ENCODE results near the gene LAMA3. TPM values are rescaled to one million over a fixed set of nuclear protein-coding genes. Genes with fewer than 3 reads are reported as not detected.
A peak's percentile ranks its signal among the peaks of the same experiment; 100 is the strongest.

Gene LAMA3
- total and polyA plus RNA-seq, 12 donors = 0.89 to 5.3 (median 3.3) TPM

DNA sequence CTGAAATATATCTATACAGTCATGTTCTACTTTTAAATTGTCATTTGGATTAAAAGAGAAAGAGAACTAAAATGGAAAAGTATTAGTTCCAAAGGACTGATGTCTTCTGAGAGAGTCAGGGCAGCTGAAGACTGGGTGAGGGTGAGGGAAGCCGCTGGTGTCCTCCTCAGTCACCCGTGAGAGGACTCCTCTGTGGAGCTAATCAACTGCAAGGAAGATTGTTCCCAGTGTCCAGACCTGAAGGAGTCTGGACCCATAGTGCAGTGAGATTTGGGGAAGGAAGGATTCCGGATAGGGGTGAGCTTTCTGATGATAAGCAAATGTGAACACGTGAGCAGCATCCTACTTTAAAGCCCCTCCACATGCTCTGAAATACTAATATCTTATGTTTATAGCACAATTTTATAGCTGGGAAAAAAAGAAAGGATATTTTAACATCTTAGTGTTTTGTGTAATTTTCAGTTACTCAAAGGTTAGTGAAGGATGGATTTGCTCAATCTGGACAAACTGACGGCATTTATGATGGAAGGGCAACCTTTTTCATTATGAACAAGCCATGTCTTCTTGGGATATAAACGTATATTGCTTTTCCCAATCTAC lies 190.8 kb downstream of the LAMA3 start:
- peaks cover 0 to 20% (median 0%) of the 10 kb centered on the region in 9 donors for H3K36me3 ChIP-seq
- TF ChIP-seq, protein P1, sequence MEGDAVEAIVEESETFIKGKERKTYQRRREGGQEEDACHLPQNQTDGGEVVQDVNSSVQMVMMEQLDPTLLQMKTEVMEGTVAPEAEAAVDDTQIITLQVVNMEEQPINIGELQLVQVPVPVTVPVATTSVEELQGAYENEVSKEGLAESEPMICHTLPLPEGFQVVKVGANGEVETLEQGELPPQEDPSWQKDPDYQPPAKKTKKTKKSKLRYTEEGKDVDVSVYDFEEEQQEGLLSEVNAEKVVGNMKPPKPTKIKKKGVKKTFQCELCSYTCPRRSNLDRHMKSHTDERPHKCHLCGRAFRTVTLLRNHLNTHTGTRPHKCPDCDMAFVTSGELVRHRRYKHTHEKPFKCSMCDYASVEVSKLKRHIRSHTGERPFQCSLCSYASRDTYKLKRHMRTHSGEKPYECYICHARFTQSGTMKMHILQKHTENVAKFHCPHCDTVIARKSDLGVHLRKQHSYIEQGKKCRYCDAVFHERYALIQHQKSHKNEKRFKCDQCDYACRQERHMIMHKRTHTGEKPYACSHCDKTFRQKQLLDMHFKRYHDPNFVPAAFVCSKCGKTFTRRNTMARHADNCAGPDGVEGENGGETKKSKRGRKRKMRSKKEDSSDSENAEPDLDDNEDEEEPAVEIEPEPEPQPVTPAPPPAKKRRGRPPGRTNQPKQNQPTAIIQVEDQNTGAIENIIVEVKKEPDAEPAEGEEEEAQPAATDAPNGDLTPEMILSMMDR (IDR thresholded peaks at IDR 0.05) = no peak
- H3K9me3 ChIP-seq = no peaks in the 10 kb centered on the region
- H3K27ac ChIP-seq = no peak overlapping the region
- 93% methylated on average over 6 of the region's 6 CpGs for WGBS, 2 donors
- peaks cover 0 to 9% (median 4%) of the 10 kb centered on the region in 9 donors for H3K4me1 ChIP-seq
- no peaks in the 10 kb centered on the region for H3K27me3 ChIP-seq
- ATAC-seq (no peak), DNase-seq (no peak)
- intact Hi-C loops (cut with DNase I) = loop anchor here in 1 of 10 donors (5.0 kb wide), 1 partner anchor 43 kb away; no protein-coding TSS in a partner anchor
- no peak overlapping the region for H3K4me3 ChIP-seq

DNA sequence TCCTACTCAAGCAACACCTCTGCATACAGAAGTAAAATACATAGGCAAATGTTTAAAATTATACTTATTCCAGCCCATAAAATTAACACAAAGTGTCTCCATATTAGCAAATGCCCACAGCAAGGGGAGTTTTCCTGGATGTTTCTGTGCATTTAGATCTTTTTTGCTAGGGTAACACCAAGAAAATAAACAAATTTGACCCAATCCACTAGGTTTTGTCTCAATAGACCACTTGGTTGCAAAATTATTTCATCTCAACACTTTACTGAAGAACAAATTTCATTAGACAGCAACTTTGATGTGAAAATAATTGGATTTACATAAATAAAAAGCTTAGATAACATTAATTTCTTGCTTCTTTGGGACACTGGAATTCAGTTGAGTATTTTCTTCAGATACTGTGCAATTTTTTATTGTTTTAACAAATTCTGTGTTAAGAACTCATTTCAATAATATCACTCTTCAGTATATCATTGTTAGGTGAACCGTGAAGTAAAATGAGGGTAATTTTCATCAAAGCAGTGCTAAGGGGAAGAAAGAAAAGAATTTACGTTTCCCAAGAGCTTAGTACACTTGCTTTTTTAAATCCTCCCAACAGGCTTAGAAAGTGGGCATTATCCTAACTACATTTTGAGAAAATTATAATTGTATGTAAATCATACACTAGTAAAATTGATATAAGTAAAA lies 191.8 kb downstream of the LAMA3 start:
- TF ChIP-seq, protein P1 (IDR thresholded peaks at IDR 0.05) = no peak
- intact Hi-C loops (cut with DNase I) = no loop called here
- Histone ChIP-seq H3K36me3 (peaks cover 0 to 18% (median 0%) of the 10 kb centered on the region in 9 donors), H3K27me3 (no peaks in the 10 kb centered on the region), H3K4me3 (no peak overlapping the region), H3K4me1 (peaks cover 0 to 17% (median 8%) of the 10 kb centered on the region in 9 donors), H3K27ac (no peak overlapping the region), H3K9me3 (no peaks in the 10 kb centered on the region)
- ATAC-seq (no peak), DNase-seq (no peak)
- 96 to 99% methylated on average over 2 of the region's 2 CpGs for WGBS, 2 donors

DNA sequence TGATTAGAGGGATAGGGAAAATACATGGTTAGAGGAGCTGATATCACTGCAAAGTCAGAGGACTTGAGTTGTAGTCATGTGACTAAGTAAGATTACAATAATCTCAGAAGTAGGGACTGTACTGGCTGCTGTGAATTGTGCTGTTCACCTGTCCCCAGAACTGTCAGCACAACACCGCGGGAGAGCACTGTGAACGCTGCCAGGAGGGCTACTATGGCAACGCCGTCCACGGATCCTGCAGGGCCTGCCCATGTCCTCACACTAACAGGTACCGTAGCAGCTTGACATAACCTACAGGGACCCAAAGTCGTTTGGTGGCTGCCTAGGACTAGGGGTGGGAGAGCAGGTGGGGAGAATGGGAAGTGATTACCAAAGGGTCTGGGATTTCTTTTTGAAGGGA lies 192.5 kb downstream of the LAMA3 start:
- peaks cover 0 to 11% (median 0%) of the 10 kb centered on the region in 9 donors for H3K36me3 ChIP-seq
- H3K27ac ChIP-seq = no peak overlapping the region
- peaks cover 0 to 18% (median 9%) of the 10 kb centered on the region in 9 donors for H3K4me1 ChIP-seq
- TF ChIP-seq, protein P1 (IDR thresholded peaks at IDR 0.05) = no peak
- intact Hi-C loops (cut with DNase I) = no loop called here
- H3K4me3 ChIP-seq = no peak overlapping the region
- ATAC-seq = peak in 3 of 8 donors; percentile 45 to 51 (median 47)
- WGBS, 2 donors = 53 to 55% methylated on average over 8 of the region's 8 CpGs
- no peaks in the 10 kb centered on the region for H3K27me3 ChIP-seq
- no peaks in the 10 kb centered on the region for H3K9me3 ChIP-seq
- no peak for DNase-seq

DNA sequence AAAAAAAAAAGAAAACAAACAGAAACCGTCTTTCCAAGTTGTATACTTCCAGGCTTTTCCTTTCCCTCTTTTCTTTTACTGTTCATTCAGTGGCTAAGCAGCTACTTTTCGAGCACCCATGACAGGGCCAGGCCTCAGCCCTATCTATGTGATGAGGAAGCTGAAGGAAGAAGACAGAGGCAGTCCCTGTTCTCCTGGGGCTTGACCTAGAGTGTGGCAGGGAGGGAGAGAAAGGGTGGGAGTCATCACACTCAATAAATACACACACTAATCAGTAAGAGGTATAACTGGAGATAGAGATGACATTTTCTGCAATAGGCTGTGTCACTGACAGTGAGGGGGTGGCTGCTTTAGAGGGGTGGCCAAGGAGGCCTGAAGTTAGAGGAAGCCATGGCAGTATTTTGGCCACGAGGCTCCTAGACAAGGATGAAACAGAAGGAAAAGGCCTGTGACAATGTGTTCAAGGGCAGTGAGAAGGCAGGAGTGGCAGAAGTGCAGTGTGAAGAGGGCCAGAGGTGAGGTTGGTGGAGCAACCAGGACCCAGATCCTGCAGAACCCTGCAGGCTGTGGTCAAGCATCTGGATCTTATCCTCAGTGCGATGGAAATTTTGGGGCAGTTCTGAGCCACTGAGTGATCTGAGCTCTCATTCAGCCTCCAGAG lies 193.5 kb downstream of the LAMA3 start:
- intact Hi-C loops (cut with DNase I) = no loop called here
- Histone ChIP-seq H3K36me3 (peaks cover 0 to 8% (median 0%) of the 10 kb centered on the region in 9 donors), H3K9me3 (no peaks in the 10 kb centered on the region), H3K27ac (peak overlapping the region in 1 of 10 donors; percentile 21), H3K4me1 (peaks cover 0 to 21% (median 12%) of the 10 kb centered on the region in 9 donors), H3K4me3 (no peak overlapping the region), H3K27me3 (no peaks in the 10 kb centered on the region)
- TF ChIP-seq, protein P1 (IDR thresholded peaks at IDR 0.05) = no peak
- ATAC-seq (no peak), DNase-seq (no peak)
- 86 to 92% methylated on average over 4 of the region's 4 CpGs for WGBS, 2 donors

Data from heart right ventricle (tissue), 16 donors.